AG04450 (cell line): ENCODE data around the gene ORM2. TPM values are rescaled to one million over a fixed set of nuclear protein-coding genes. Genes with fewer than 3 reads are reported as not detected.

Experiments used
- CTCF ChIA-PET: fragments of 300-600, 350-600 bp; formaldehyde crosslinking; extraction: SDS; loops from one replicate; lab custom pipeline; 2022; ENCODE audit warnings: antibody characterized with exemption, inconsistent platforms; lab: Charles Lee
- POLR2A ChIA-PET: fragments of 350-600 bp; formaldehyde crosslinking; extraction: SDS; loops from one replicate; lab custom pipeline; 2021; ENCODE audit warnings: antibody characterized with exemption, inconsistent platforms; lab: Yijun Ruan, JAX
- DNase-seq: peaks from one replicate; pipeline ENCODE4 v3.0.0-alpha.2; 2011; ENCODE audit warnings: low read depth, low spot score
- H3K27ac ChIP-seq: one replicate; pipeline ENCODE4 v1.5.1; 2012; ENCODE audit warnings: low read depth, low read length, control low read depth
- H3K27me3 ChIP-seq: one replicate; pipeline ENCODE4 v1.6.0; 2012; ENCODE audit warnings: low read length; ENCODE audit not compliant: control insufficient read depth, insufficient read depth
- H3K4me3 ChIP-seq: 2 replicates; pipeline ENCODE4 v1.5.1; 2011; ENCODE audit warnings: mild to moderate bottlenecking, low read depth, low read length, control low read depth
- H3K9me3 ChIP-seq: 2 replicates; pipeline ENCODE4 v1.5.1; 2012; ENCODE audit warnings: low read length; ENCODE audit not compliant: control insufficient read depth, insufficient read depth
- polyA plus RNA-seq: library from polyadenylated mRNA; depleted of rRNA; stranded (reverse); fragments of >200 nt; gene quantifications from 2 replicates; pipeline ENCODE4 v1.2.3, GENCODE V29; 2011
- TF ChIP-seq, protein P1 (sequence below): IDR thresholded peaks from 2 replicates; pipeline ENCODE4 v1.5.1; 2011; ENCODE audit warnings: low read depth, low read length, control low read depth, inconsistent platforms

The ORM2 gene
- polyA plus RNA-seq, 1 experiment, result not detected

DNA sequence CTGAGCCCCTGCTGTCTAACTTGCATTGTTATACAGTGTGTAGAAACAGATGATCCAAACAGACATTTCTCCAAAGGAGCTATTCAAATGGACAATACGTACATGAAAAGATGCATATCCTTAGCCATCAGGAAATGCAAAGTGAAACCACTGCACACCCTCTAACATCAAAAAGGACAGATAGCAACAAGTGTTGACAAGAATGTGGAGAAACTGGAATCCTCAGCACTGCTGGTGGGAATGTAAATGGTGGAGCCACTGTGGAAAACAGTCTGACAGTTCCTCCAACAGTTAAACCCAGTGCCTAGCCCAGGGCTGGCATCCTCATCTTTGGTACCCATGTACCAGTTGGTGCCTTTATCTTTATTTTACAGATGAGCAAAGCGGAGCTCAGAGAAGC, 8.5 kb downstream of the ORM2 start:
- POLR2A ChIA-PET, result no interaction called here
- no peak overlapping the region for H3K4me3 ChIP-seq
- no peaks in the 10 kb centered on the region for H3K27me3 ChIP-seq
- CTCF ChIA-PET, result interaction anchor here (1.0 to 2.5 kb wide), 7 partner anchors 9 to 315 kb away, joined by 3 to 13 read pairs (median 6); no protein-coding TSS in a partner anchor
- no peak for DNase-seq
- TF ChIP-seq, protein P1, sequence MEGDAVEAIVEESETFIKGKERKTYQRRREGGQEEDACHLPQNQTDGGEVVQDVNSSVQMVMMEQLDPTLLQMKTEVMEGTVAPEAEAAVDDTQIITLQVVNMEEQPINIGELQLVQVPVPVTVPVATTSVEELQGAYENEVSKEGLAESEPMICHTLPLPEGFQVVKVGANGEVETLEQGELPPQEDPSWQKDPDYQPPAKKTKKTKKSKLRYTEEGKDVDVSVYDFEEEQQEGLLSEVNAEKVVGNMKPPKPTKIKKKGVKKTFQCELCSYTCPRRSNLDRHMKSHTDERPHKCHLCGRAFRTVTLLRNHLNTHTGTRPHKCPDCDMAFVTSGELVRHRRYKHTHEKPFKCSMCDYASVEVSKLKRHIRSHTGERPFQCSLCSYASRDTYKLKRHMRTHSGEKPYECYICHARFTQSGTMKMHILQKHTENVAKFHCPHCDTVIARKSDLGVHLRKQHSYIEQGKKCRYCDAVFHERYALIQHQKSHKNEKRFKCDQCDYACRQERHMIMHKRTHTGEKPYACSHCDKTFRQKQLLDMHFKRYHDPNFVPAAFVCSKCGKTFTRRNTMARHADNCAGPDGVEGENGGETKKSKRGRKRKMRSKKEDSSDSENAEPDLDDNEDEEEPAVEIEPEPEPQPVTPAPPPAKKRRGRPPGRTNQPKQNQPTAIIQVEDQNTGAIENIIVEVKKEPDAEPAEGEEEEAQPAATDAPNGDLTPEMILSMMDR, result no peak
- H3K27ac ChIP-seq, result no peak overlapping the region
- H3K9me3 ChIP-seq, result no peaks in the 10 kb centered on the region; the same call in 1 of the 2 replicates

GRCh38 chr9:114339130-114339908, 9.7 kb downstream of the ORM2 start:
- ChIA-PET CTCF (interaction anchor here (0.6 to 2.5 kb wide), 8 partner anchors 8 to 314 kb away, joined by 3 to 13 read pairs (median 6); no protein-coding TSS in a partner anchor), POLR2A (no interaction called here)
- DNase-seq, result no peak
- TF ChIP-seq, protein P1, result peak; percentile 93
- no peak overlapping the region for H3K4me3 ChIP-seq
- H3K27me3 ChIP-seq, result no peaks in the 10 kb centered on the region
- H3K27ac ChIP-seq, result no peak overlapping the region
- no peaks in the 10 kb centered on the region; the same call in 1 of the 2 replicates for H3K9me3 ChIP-seq

GRCh38 chr9:114341152-114341830, 11.6 kb downstream of the ORM2 start:
- TF ChIP-seq, protein P1, result no peak
- CTCF ChIA-PET, result interaction anchor here (0.6 kb wide), 1 partner anchor 61 kb away, joined by 7 read pairs; no protein-coding TSS in a partner anchor

GRCh38 chr9:114341991-114342390, 12.3 kb downstream of the ORM2 start:
- no peak for DNase-seq
- ChIA-PET CTCF (no interaction called here), POLR2A (no interaction called here)
- no peaks in the 10 kb centered on the region for H3K9me3 ChIP-seq
- TF ChIP-seq, protein P1, result no peak
- no peaks in the 10 kb centered on the region for H3K27me3 ChIP-seq
- H3K4me3 ChIP-seq, result no peak overlapping the region
- no peak overlapping the region for H3K27ac ChIP-seq

More at GRCh38 chr9:114341152-114341830, 11.6 kb downstream of the ORM2 start:
- Histone ChIP-seq H3K4me3 (no peak overlapping the region), H3K9me3 (no peaks in the 10 kb centered on the region), H3K27ac (no peak overlapping the region), H3K27me3 (no peaks in the 10 kb centered on the region)
- no peak for DNase-seq
- POLR2A ChIA-PET, result no interaction called here
